ENCODE results near the gene FBXL13. TPM values are rescaled to one million over a fixed set of nuclear protein-coding genes. Genes with fewer than 3 reads are reported as not detected.

The FBXL13 gene
- total and polyA plus RNA-seq, 2 donors from 2014 or later, result 1.5 to 4.8 TPM

DNA sequence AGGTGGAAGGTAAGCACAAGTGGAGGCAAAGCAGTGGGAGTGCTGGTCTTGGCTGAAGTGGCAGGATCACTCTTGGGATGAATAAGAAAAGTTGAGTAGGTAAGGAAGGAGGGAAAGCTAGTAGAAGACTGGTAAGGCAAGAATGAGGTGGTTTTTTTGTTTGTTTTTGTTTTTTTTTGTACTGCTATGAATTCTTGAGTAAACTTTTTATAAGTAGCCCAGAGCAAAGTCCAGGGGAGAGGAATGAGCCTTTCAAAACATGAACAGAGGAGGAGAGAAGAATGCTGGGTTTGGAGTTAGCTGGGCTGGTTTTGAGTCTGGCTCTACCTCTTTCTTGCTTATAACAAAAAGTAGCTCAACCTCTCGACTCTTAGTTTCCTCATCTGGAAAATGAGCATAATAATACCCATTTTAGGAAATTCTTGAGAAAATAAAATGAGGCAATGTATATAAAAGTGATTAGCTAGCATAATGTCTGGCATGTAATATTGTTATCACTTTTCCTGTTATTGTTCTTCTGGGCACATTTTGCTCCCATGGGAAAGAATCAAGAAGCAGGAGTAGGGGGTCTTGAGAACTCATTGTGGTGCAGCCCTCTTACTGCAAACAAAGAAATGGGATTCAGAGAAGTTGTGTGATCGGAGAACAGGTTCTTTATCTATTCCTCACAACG is 185.9 kb downstream of the FBXL13 start:
- TF ChIP-seq, protein P1, sequence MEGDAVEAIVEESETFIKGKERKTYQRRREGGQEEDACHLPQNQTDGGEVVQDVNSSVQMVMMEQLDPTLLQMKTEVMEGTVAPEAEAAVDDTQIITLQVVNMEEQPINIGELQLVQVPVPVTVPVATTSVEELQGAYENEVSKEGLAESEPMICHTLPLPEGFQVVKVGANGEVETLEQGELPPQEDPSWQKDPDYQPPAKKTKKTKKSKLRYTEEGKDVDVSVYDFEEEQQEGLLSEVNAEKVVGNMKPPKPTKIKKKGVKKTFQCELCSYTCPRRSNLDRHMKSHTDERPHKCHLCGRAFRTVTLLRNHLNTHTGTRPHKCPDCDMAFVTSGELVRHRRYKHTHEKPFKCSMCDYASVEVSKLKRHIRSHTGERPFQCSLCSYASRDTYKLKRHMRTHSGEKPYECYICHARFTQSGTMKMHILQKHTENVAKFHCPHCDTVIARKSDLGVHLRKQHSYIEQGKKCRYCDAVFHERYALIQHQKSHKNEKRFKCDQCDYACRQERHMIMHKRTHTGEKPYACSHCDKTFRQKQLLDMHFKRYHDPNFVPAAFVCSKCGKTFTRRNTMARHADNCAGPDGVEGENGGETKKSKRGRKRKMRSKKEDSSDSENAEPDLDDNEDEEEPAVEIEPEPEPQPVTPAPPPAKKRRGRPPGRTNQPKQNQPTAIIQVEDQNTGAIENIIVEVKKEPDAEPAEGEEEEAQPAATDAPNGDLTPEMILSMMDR (IDR thresholded peaks at IDR 0.05; ENCODE audit: borderline replicate concordance, extremely low read depth, insufficient read depth), result no peak
- Histone ChIP-seq H3K27me3 (ENCODE audit: control insufficient read depth, insufficient read depth, low read length) (no peaks in the 10 kb centered on the region), H3K9me3 (ENCODE audit: control insufficient read depth in 2 of 3, insufficient read depth in 1 of 3, low read length in 3 of 3) (no peaks in the 10 kb centered on the region), H3K27ac (ENCODE audit: low read depth in 2 of 2, low read length in 2 of 2) (no peak overlapping the region), H3K4me1 (ENCODE audit: control insufficient read depth in 2 of 3, insufficient read depth in 2 of 3, low read depth in 1 of 3, low read length in 3 of 3) (peaks cover 0 to 3% (median 0%) of the 10 kb centered on the region in 3 donors), H3K36me3 (ENCODE audit: control insufficient read depth in 2 of 3, insufficient read depth in 3 of 3, low read length in 3 of 3) (no peaks in the 10 kb centered on the region), H3K9ac (ENCODE audit: low read length in 3 of 3) (no peak overlapping the region), H3K4me3 (ENCODE audit: low read length in 3 of 3) (no peak overlapping the region)
- DNase-seq (no peak), FAIRE-seq (no peak)
- intact Hi-C loops (cut with DNase I), result no loop called here

DNA sequence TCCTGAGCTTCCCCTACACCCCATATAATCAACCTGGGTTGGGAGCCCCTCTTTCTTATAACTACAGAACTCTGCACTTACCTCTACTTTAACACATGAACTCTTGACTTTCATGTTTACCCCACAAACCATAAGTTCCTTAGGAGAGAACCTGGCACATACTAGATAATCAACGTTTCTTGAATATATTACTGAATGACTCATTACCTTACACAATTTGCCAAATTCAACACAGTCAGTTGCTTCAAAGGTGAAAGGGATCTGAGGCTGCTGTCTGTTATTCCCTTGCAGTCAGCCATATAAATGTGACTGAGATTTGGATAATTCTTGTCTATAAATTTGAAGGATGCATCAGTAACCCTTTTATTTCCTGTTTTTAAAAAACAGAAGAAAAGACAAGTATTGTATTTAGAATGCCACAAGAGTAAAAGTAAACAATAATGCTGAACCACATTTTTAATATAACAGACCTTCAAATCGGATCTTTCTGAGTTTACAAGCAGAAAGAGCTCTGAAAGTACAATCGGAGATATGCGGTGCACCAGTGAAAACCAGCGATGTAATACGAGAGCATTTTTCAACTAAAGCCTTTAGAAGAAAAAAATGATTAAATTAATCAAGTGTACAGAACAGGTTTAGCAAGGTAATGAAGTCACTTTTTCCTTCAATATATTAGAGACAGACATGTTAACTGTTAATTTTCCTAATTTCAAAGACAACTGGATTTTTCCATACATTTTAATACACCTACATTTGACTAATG is 191.3 kb downstream of the FBXL13 start:
- intact Hi-C loops (cut with DNase I), result no loop called here
- H3K4me1 ChIP-seq (ENCODE audit: control insufficient read depth in 2 of 3, insufficient read depth in 2 of 3, low read depth in 1 of 3, low read length in 3 of 3), result no peaks in the 10 kb centered on the region
- no peak overlapping the region for H3K9ac ChIP-seq (ENCODE audit: low read length in 3 of 3)
- H3K27me3 ChIP-seq (ENCODE audit: control insufficient read depth, insufficient read depth, low read length), result no peaks in the 10 kb centered on the region
- no peak for FAIRE-seq
- peak in 2 of 5 donors; percentile 49 to 60 for DNase-seq
- TF ChIP-seq, protein P1 (IDR thresholded peaks at IDR 0.05; ENCODE audit: borderline replicate concordance, extremely low read depth, insufficient read depth), result no peak
- H3K36me3 ChIP-seq (ENCODE audit: control insufficient read depth in 2 of 3, insufficient read depth in 3 of 3, low read length in 3 of 3), result no peaks in the 10 kb centered on the region
- H3K4me3 ChIP-seq (ENCODE audit: low read length in 3 of 3), result no peak overlapping the region
- no peak overlapping the region for H3K27ac ChIP-seq (ENCODE audit: low read depth in 2 of 2, low read length in 2 of 2)
- no peaks in the 10 kb centered on the region for H3K9me3 ChIP-seq (ENCODE audit: control insufficient read depth in 2 of 3, insufficient read depth in 1 of 3, low read length in 3 of 3)

DNA sequence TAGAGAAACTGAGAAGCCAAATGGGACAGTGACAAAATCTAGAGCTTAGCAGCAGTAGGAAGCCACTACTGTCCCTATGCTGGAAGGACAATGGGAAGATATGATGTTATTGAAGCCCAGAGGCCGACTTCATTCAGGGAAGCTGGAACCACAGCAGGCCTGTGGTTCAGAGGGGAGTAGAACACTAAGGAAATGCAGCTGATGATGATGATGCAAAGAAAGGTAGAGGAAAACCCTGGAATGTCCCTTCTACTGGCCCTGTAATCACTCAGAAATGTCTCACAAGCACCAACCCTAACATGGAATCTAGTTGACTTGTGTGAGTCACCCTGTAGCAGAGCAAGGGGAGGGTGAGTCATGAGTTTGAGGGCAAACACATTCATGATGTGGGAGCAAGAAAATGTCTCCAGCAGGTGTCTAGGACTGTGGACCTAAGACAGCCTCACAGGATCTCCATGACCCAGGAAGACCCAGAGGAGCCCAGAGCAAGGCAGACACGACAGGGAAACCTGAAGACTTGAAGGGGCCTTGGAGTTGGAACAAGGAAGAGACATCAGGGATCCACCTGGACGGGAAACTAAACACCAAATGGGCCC is 198.8 kb downstream of the FBXL13 start:
- DNase-seq (no peak), FAIRE-seq (no peak)
- Histone ChIP-seq H3K27me3 (ENCODE audit: control insufficient read depth, insufficient read depth, low read length) (no peaks in the 10 kb centered on the region), H3K27ac (ENCODE audit: low read depth in 2 of 2, low read length in 2 of 2) (no peak overlapping the region), H3K4me3 (ENCODE audit: low read length in 3 of 3) (no peak overlapping the region), H3K9me3 (ENCODE audit: control insufficient read depth in 2 of 3, insufficient read depth in 1 of 3, low read length in 3 of 3) (no peaks in the 10 kb centered on the region), H3K36me3 (ENCODE audit: control insufficient read depth in 2 of 3, insufficient read depth in 3 of 3, low read length in 3 of 3) (no peaks in the 10 kb centered on the region), H3K4me1 (ENCODE audit: control insufficient read depth in 2 of 3, insufficient read depth in 2 of 3, low read depth in 1 of 3, low read length in 3 of 3) (peaks cover 0 to 4% (median 0%) of the 10 kb centered on the region in 3 donors), H3K9ac (ENCODE audit: low read length in 3 of 3) (no peak overlapping the region)
- intact Hi-C loops (cut with DNase I), result no loop called here
- TF ChIP-seq, protein P1 (IDR thresholded peaks at IDR 0.05; ENCODE audit: borderline replicate concordance, extremely low read depth, insufficient read depth), result no peak

Measured in kidney (tissue), 14 donors.